ENCODE results near the gene TFF2.

TFF2 gene

GRCh38 chr21:42388740-42389448 lies 38.1 kb upstream of the TFF2 start:
- Histone ChIP-seq H3K4me1 (ENCODE audit: insufficient read depth, low read length, severe bottlenecking) (peaks cover 8% of the 10 kb centered on the region), H3K27ac (ENCODE audit: low read depth, low read length, poor library complexity, severe bottlenecking) (no peak overlapping the region), H3K4me3 (ENCODE audit: low read depth, low read length, poor library complexity, severe bottlenecking) (no peak overlapping the region), H3K4me2 (ENCODE audit: low read length) (no peak overlapping the region), H4K20me1 (ENCODE audit: insufficient read depth, low read length) (no peaks in the 10 kb centered on the region), H3F3A (ENCODE audit: insufficient read depth, low read length) (no peaks in the 10 kb centered on the region), H3K27me3 (ENCODE audit: insufficient read depth, low read length) (peaks cover 20% of the 10 kb centered on the region), H3K9ac (ENCODE audit: low read length) (no peak overlapping the region), H2AFZ (ENCODE audit: low read length) (no peak overlapping the region), H3K9me3 (ENCODE audit: low read length) (no peaks in the 10 kb centered on the region), H3K79me2 (ENCODE audit: insufficient read depth, low read length) (no peaks in the 10 kb centered on the region), H3K36me3 (ENCODE audit: insufficient read depth, low read length) (no peaks in the 10 kb centered on the region), H3K9me2 (ENCODE audit: low read depth, low read length) (no peaks in the 10 kb centered on the region)
- no peak for TF ChIP-seq EZH2 (IDR thresholded peaks at IDR 0.05; ENCODE audit: borderline replicate concordance, low read length)
- TF ChIP-seq, protein P1, sequence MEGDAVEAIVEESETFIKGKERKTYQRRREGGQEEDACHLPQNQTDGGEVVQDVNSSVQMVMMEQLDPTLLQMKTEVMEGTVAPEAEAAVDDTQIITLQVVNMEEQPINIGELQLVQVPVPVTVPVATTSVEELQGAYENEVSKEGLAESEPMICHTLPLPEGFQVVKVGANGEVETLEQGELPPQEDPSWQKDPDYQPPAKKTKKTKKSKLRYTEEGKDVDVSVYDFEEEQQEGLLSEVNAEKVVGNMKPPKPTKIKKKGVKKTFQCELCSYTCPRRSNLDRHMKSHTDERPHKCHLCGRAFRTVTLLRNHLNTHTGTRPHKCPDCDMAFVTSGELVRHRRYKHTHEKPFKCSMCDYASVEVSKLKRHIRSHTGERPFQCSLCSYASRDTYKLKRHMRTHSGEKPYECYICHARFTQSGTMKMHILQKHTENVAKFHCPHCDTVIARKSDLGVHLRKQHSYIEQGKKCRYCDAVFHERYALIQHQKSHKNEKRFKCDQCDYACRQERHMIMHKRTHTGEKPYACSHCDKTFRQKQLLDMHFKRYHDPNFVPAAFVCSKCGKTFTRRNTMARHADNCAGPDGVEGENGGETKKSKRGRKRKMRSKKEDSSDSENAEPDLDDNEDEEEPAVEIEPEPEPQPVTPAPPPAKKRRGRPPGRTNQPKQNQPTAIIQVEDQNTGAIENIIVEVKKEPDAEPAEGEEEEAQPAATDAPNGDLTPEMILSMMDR (IDR thresholded peaks at IDR 0.05; ENCODE audit: low read length), result no peak

GRCh38 chr21:42387843-42388340 lies 37.1 kb upstream of the TFF2 start:
- no peaks in the 10 kb centered on the region for H3K9me2 ChIP-seq (ENCODE audit: low read depth, low read length)
- H3K4me1 ChIP-seq (ENCODE audit: insufficient read depth, low read length, severe bottlenecking), result peaks cover 1% of the 10 kb centered on the region
- H3K27ac ChIP-seq (ENCODE audit: low read depth, low read length, poor library complexity, severe bottlenecking), result no peak overlapping the region
- H3K4me3 ChIP-seq (ENCODE audit: low read depth, low read length, poor library complexity, severe bottlenecking), result no peak overlapping the region
- no peak overlapping the region for H2AFZ ChIP-seq (ENCODE audit: low read length)
- H3K36me3 ChIP-seq (ENCODE audit: insufficient read depth, low read length), result no peaks in the 10 kb centered on the region
- no peak overlapping the region for H3K9ac ChIP-seq (ENCODE audit: low read length)
- H3K4me2 ChIP-seq (ENCODE audit: low read length), result no peak overlapping the region
- no peaks in the 10 kb centered on the region for H4K20me1 ChIP-seq (ENCODE audit: insufficient read depth, low read length)
- no peaks in the 10 kb centered on the region for H3K9me3 ChIP-seq (ENCODE audit: low read length)
- H3K79me2 ChIP-seq (ENCODE audit: insufficient read depth, low read length), result no peaks in the 10 kb centered on the region
- peaks cover 20% of the 10 kb centered on the region for H3K27me3 ChIP-seq (ENCODE audit: insufficient read depth, low read length)
- TF ChIP-seq EZH2 (IDR thresholded peaks at IDR 0.05; ENCODE audit: borderline replicate concordance, low read length), result no peak
- TF ChIP-seq, protein P1 (IDR thresholded peaks at IDR 0.05; ENCODE audit: low read length), result no peak
- H3F3A ChIP-seq (ENCODE audit: insufficient read depth, low read length), result no peaks in the 10 kb centered on the region

GRCh38 chr21:42387164-42387563 lies 36.4 kb upstream of the TFF2 start:
- Histone ChIP-seq H3K79me2 (ENCODE audit: insufficient read depth, low read length) (no peaks in the 10 kb centered on the region), H3K9ac (ENCODE audit: low read length) (no peak overlapping the region), H3K9me3 (ENCODE audit: low read length) (peaks cover 3% of the 10 kb centered on the region; the same call in 1 of the 2 replicates), H2AFZ (ENCODE audit: low read length) (no peak overlapping the region), H3K36me3 (ENCODE audit: insufficient read depth, low read length) (no peaks in the 10 kb centered on the region; the same call in 1 of the 2 replicates), H3K9me2 (ENCODE audit: low read depth, low read length) (no peaks in the 10 kb centered on the region), H3K27me3 (ENCODE audit: insufficient read depth, low read length) (peaks cover 26% of the 10 kb centered on the region), H3K27ac (ENCODE audit: low read depth, low read length, poor library complexity, severe bottlenecking) (no peak overlapping the region), H4K20me1 (ENCODE audit: insufficient read depth, low read length) (no peaks in the 10 kb centered on the region), H3K4me1 (ENCODE audit: insufficient read depth, low read length, severe bottlenecking) (no peaks in the 10 kb centered on the region), H3K4me3 (ENCODE audit: low read depth, low read length, poor library complexity, severe bottlenecking) (no peak overlapping the region), H3K4me2 (ENCODE audit: low read length) (no peak overlapping the region), H3F3A (ENCODE audit: insufficient read depth, low read length) (no peaks in the 10 kb centered on the region)
- TF ChIP-seq, protein P1 (IDR thresholded peaks at IDR 0.05; ENCODE audit: low read length), result no peak
- TF ChIP-seq EZH2 (IDR thresholded peaks at IDR 0.05; ENCODE audit: borderline replicate concordance, low read length), result no peak

Data from OCI-LY1 (cell line).